GM12878 (cell line): ENCODE measurements around the gene PID1. TPM values are rescaled to one million over a fixed set of nuclear protein-coding genes. Genes with fewer than 3 reads are reported as not detected.
"Not testable (repeated sequence)": the region's sequence is repeated elsewhere in the genome, so short reads cannot be mapped to it uniquely, and the experiment has no call there.

Experiments used
- ATAC-seq: fragments of 200-7000 bp; cut with Tn5 transposase; 3 replicates; pipeline ENCODE4 v1.9.1; 2020; ENCODE audit warnings: mild to moderate bottlenecking, moderate library complexity
- BruUV-seq: library from RNA; stranded (reverse); fragments of 400-500 nt; replicated peaks from 2 replicates; lab custom pipeline; 2021; lab: Mats Ljungman, UMichigan
- CTCF ChIA-PET: fragments of 300-600 bp; sonication (Branson Sonifier 250); formaldehyde crosslinking; extraction: SDS; loops from one replicate; lab custom pipeline; 2021; ENCODE audit warnings: inconsistent platforms; lab: Yijun Ruan, JAX
- POLR2A ChIA-PET: fragments of 350-600 bp; formaldehyde crosslinking; extraction: SDS; loops from one replicate; lab custom pipeline; 2021; ENCODE audit warnings: inconsistent platforms; lab: Charles Lee
- RAD21 ChIA-PET: fragments of 300-600 bp; sonication (Branson Sonifier 250); formaldehyde crosslinking; loops from one replicate; lab custom pipeline; 2023; ENCODE audit warnings: antibody characterized with exemption; ENCODE audit not compliant: unreplicated experiment; lab: Charles Lee
- SMC1A ChIA-PET: fragments of 300-600 bp; sonication (Branson Sonifier 250); formaldehyde crosslinking; loops from one replicate; lab custom pipeline; 2023; ENCODE audit not compliant: unreplicated experiment, uncharacterized antibody; lab: Charles Lee
- DNase-seq: peaks from one replicate; pipeline ENCODE4 v3.0.0-alpha.2; 2011; ENCODE audit warnings: low read depth, low spot score
- FAIRE-seq: peaks from 3 replicates; lab custom pipeline; 2011; peaks lifted over from hg19 to GRCh38; lab: Jason Lieb, UNC
- H2AFZ ChIP-seq: 2 replicates; pipeline ENCODE4 v1.6.0; 2011; ENCODE audit warnings: low read depth, low read length, control low read depth; ENCODE audit not compliant: control insufficient read depth
- H3K27ac ChIP-seq: 2 replicates; pipeline ENCODE4 v1.5.1; 2011; ENCODE audit warnings: control low read depth; ENCODE audit not compliant: control insufficient read depth, insufficient read depth
- H3K27me3 ChIP-seq, 2 experiments: replicated peaks in 1 of 2; 2 replicates each; pipeline versions ENCODE4 v1.6.0 to v1.6.1; 2011; ENCODE audit warnings: low read length in 1 of 2; ENCODE audit not compliant: control insufficient read depth in 2 of 2, insufficient read depth in 2 of 2
- H3K36me3 ChIP-seq, 2 experiments: 2 replicates each; pipeline ENCODE4 v1.5.1; 2011; ENCODE audit warnings: low read length in 1 of 2; ENCODE audit not compliant: control insufficient read depth in 2 of 2, insufficient read depth in 2 of 2
- H3K4me1 ChIP-seq: 2 replicates; pipeline ENCODE4 v1.6.1; 2011; ENCODE audit warnings: mild to moderate bottlenecking, low read length, moderate library complexity, mixed read lengths; ENCODE audit not compliant: control insufficient read depth, insufficient read depth
- H3K4me2 ChIP-seq: 2 replicates; pipeline ENCODE4 v1.6.0; 2011; ENCODE audit warnings: control low read depth; ENCODE audit not compliant: control insufficient read depth, insufficient read depth
- H3K4me3 ChIP-seq: fragments of 200-600 bp; sonication (generic); 2 replicates; pipeline ENCODE4 v1.5.1; 2016
- H3K79me2 ChIP-seq: 2 replicates; pipeline ENCODE4 v1.6.0; 2011; ENCODE audit warnings: low read length; ENCODE audit not compliant: control insufficient read depth, insufficient read depth
- H3K9ac ChIP-seq: 2 replicates; pipeline ENCODE4 v1.8.0; 2011; ENCODE audit warnings: low read length, control low read depth, mixed read lengths; ENCODE audit not compliant: control insufficient read depth, insufficient read depth
- H3K9me3 ChIP-seq: replicated peaks from 3 replicates; pipeline ENCODE4 v1.5.1; 2011; ENCODE audit warnings: mild to moderate bottlenecking, low read length; ENCODE audit not compliant: control insufficient read depth, insufficient read depth
- H4K20me1 ChIP-seq: 2 replicates; pipeline ENCODE4 v1.6.0; 2011; ENCODE audit not compliant: control insufficient read depth, insufficient read depth
- SMAD5 ChIP-seq: IDR thresholded peaks from 2 replicates; pipeline ENCODE4 v1.6.1; 2016; ENCODE audit warnings: antibody characterized with exemption, low read depth
- WGBS: methylation state at CpG from one replicate; pipeline ENCODE4 v1.1.6; 2016; ENCODE audit warnings: low lambda C conversion rate; ENCODE audit not compliant: insufficient replicate concordance, insufficient coverage; ENCODE audit errors: missing lambda C conversion rate; 5-methylcytosine and 5-hydroxymethylcytosine counted together
- in situ Hi-C: fragments of 300-500 bp; cut with MboI; formaldehyde crosslinking; loops from 9 replicates; pipeline ENCODE4 v1.14.3; 2018; ENCODE audit warnings: mixed read lengths
- intact Hi-C: fragments of 100-400 bp; cut with micrococcal nuclease; formaldehyde crosslinking; loops from one replicate; pipeline ENCODE4 v1.14.2; 2022; ENCODE audit not compliant: unreplicated experiment
- polyA plus RNA-seq, 11 experiments: library from polyadenylated mRNA; depleted of rRNA in 4 of 11; unstranded in 6 of 11; stranded (reverse) in 5 of 11; fragments of >200 nt; fragmentation: Nextera tagmentation in 4 of 11; fragmentation: Illumina TruSeq in 1 of 11; extraction: Ambion mirVana in 4 of 11; extraction: Trizol in 1 of 11; gene quantifications; 1 replicate in 1 of 11; 2 replicates in 10 of 11; pipeline versions ENCODE4 v1.2.1 to v1.2.3, GENCODE V29; 2011 to 2016; ENCODE audit warnings: inconsistent platforms in 2 of 11, missing spikeins in 2 of 11, low read depth in 1 of 11
- total RNA-seq, 4 experiments: library from RNA; depleted of rRNA in 3 of 4; stranded (reverse); fragments of >200 nt in 3 of 4; fragmentation: Illumina TruSeq in 1 of 4; extraction: Trizol in 1 of 4; gene quantifications; 2 replicates each; pipeline versions ENCODE4 v1.2.1 to v1.2.3, GENCODE V29; 2013 to 2021

PID1 gene
- total and polyA plus RNA-seq, 10 of the 15 experiments (the other 5 are each of a cell fraction or from before 2014, with no cell fraction given): not detected

DNA sequence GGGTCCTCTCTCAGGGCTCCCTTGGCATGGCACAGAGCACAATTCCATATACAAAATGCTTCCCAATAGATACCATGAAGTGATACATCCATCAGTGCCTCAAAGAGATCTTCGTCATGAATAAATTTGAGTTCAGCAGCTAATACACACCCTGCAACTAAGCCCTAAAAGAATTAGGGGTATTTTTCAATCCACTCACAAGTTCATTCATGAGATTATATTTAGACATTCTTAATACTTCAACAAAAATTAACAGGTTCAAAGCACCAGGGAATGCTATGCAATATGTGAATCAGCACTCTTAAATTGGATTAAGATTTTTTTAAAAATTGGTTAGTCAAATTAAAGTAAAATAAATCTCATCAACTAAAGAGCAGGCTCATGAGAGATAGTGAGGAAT, 79.7 kb downstream of the PID1 start:
- H3K79me2 ChIP-seq: no peaks in the 10 kb centered on the region
- no TSS peak for BruUV-seq
- no peaks in the 10 kb centered on the region for H4K20me1 ChIP-seq
- H3K36me3 ChIP-seq: no peaks in the 10 kb centered on the region
- TF ChIP-seq SMAD5: no peak
- SMC1A ChIA-PET: no interaction called here
- no peak overlapping the region for H2AFZ ChIP-seq
- H3K4me3 ChIP-seq: no peak overlapping the region
- CTCF ChIA-PET: no interaction called here
- H3K9ac ChIP-seq: no peak overlapping the region
- RAD21 ChIA-PET: no interaction called here
- intact Hi-C loops: no loop called here
- no peak overlapping the region for H3K27ac ChIP-seq
- FAIRE-seq (no peak), ATAC-seq (no peak), DNase-seq (no peak)
- H3K4me2 ChIP-seq: no peak overlapping the region
- POLR2A ChIA-PET: interaction anchor here (0.6 kb wide), 1 partner anchor 161 kb away, joined by 3 read pairs; no protein-coding TSS in a partner anchor
- 0% methylated on average over 1 of the region's 1 CpG for WGBS
- H3K9me3 ChIP-seq: no peaks in the 10 kb centered on the region
- no peaks in the 10 kb centered on the region for H3K27me3 ChIP-seq
- in situ Hi-C loops: no loop called here
- no peaks in the 10 kb centered on the region for H3K4me1 ChIP-seq

DNA sequence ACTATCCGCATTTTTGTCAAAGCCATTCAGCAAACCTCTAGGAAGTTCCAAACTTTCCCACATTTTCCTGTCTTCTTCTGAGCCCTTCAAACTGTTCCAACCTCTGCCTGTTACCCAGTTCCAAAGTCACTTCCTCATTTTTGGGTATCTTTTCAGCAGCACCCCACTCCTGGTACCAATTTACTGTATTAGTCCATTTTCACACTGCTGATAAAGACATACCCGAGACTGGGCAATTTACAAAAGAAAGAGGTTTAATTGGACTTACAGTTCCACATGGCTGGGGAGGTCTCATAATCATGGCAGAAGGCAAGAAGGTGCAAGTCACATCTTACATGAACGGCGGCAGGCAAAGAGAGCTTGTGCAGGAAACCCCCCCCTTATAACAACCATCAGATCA, 84.0 kb downstream of the PID1 start:
- ATAC-seq, SMC1A ChIA-PET, BruUV-seq, FAIRE-seq, H3K4me3 ChIP-seq, H3K4me1 ChIP-seq, H4K20me1 ChIP-seq, in situ Hi-C loops, POLR2A ChIA-PET, intact Hi-C loops, H2AFZ ChIP-seq, H3K79me2 ChIP-seq, RAD21 ChIA-PET, H3K9me3 ChIP-seq, H3K27me3 ChIP-seq, H3K27ac ChIP-seq, H3K4me2 ChIP-seq, H3K36me3 ChIP-seq, DNase-seq, H3K9ac ChIP-seq, CTCF ChIA-PET: not testable (repeated sequence)
- WGBS: 44% methylated on average over 4 of the region's 4 CpGs
